ENCODE data around the gene CELA3B. TPM values are rescaled to one million over a fixed set of nuclear protein-coding genes. Genes with fewer than 3 reads are reported as not detected.

The CELA3B gene
- total and polyA plus RNA-seq, 2 of the 13 experiments (the other 11 are each of a cell fraction or from before 2014, with no cell fraction given): 0.34 TPM; not detected in 1

- H3K4me3 ChIP-seq (replicated peaks in 1 of 3; ENCODE audit: insufficient read depth in 1 of 3, low read depth in 2 of 3, low read length in 3 of 3): peak overlapping the region; percentile 24 to 58 (median 33); a peak in 5 of 6 replicates
- H3K9me3 ChIP-seq (ENCODE audit: low read length): no peaks in the 10 kb centered on the region
- in situ Hi-C loops (cut with HindIII; ENCODE audit: extremely low pct_ligation_motif_present, low pct_unique_long_range_greater_than_20kb): no loop called here
- 2% methylated on average over 6 of the region's 16 CpGs for WGBS (ENCODE audit: low lambda C conversion rate)
- H3K9ac ChIP-seq (ENCODE audit: insufficient read depth, low read depth, low read length): peak overlapping the region; percentile 62
- DNase-seq (ENCODE audit: low spot score) (peak; percentile 91), ATAC-seq (peak; percentile 81), FAIRE-seq (peak; percentile 70)
- intact Hi-C loops (cut with micrococcal nuclease; ENCODE audit: unreplicated experiment): no loop called here
- peaks cover 90% of the 10 kb centered on the region for H3K4me1 ChIP-seq (ENCODE audit: insufficient read depth, low read length)
- peaks cover 46% of the 10 kb centered on the region for H3K79me2 ChIP-seq (ENCODE audit: insufficient read depth, low read length)
- CTCF ChIA-PET (ENCODE audit: low intra/inter-chr PET ratio, low total read pairs): no interaction called here
- peak overlapping the region; percentile 76 for H3K27ac ChIP-seq (ENCODE audit: extremely low read length, insufficient read depth, low read length)
- no peaks in the 10 kb centered on the region for H3K36me3 ChIP-seq (replicated peaks in 1 of 2; ENCODE audit: control insufficient read depth in 1 of 2, insufficient read depth in 2 of 2, low read length in 2 of 2)
- BruUV-seq (replicated peaks): TSS peak; percentile 85
- H2AFZ ChIP-seq (ENCODE audit: low read length): no peak overlapping the region
- H4K20me1 ChIP-seq (ENCODE audit: insufficient read depth, low read length): no peaks in the 10 kb centered on the region
- H3K4me2 ChIP-seq (ENCODE audit: low read depth, low read length): peak overlapping the region; percentile 75
- POLR2A ChIA-PET: interaction anchor here (0.7 to 10.7 kb wide), 7 partner anchors 8 to 150 kb away, joined by 3 to 105 read pairs (median 3); no protein-coding TSS in a partner anchor
- no peaks in the 10 kb centered on the region for H3K27me3 ChIP-seq (ENCODE audit: control insufficient read depth in 1 of 2, insufficient read depth in 2 of 2, low read length in 2 of 2)
- no peak for TF ChIP-seq FOXM1 (CRISPR knock-in tag; IDR thresholded peaks at IDR 0.05)
- no peak for TF ChIP-seq ATAD3A (CRISPR knock-in tag; IDR thresholded peaks at IDR 0.05)
- TF ChIP-seq, protein P1, sequence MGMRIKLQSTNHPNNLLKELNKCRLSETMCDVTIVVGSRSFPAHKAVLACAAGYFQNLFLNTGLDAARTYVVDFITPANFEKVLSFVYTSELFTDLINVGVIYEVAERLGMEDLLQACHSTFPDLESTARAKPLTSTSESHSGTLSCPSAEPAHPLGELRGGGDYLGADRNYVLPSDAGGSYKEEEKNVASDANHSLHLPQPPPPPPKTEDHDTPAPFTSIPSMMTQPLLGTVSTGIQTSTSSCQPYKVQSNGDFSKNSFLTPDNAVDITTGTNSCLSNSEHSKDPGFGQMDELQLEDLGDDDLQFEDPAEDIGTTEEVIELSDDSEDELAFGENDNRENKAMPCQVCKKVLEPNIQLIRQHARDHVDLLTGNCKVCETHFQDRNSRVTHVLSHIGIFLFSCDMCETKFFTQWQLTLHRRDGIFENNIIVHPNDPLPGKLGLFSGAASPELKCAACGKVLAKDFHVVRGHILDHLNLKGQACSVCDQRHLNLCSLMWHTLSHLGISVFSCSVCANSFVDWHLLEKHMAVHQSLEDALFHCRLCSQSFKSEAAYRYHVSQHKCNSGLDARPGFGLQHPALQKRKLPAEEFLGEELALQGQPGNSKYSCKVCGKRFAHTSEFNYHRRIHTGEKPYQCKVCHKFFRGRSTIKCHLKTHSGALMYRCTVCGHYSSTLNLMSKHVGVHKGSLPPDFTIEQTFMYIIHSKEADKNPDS (CRISPR knock-in tag; IDR thresholded peaks at IDR 0.05): no peak
- TF ChIP-seq, protein P2, sequence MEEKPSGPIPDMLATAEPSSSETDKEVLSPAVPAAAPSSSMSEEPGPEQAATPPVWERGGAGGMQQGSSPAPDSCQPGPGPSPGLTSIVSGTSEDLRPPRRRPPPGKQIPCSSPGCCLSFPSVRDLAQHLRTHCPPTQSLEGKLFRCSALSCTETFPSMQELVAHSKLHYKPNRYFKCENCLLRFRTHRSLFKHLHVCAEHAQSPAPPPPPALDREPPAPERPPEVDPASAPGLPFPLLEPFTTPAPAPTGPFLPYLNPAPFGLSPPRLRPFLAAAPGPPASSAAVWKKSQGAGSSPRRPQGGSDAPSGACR (CRISPR knock-in tag; IDR thresholded peaks at IDR 0.05): 0 out of 2 replicates have a peak, but pooled peaks have one; percentile 28
- TF ChIP-seq GABPA (IDR thresholded peaks at IDR 0.05; ENCODE audit: low read depth, low read length): no peak
- no peak for TF ChIP-seq GABPA (CRISPR knock-in tag; IDR thresholded peaks at IDR 0.05; ENCODE audit: low read depth)
- no peak for TF ChIP-seq IRX3 (CRISPR knock-in tag; IDR thresholded peaks at IDR 0.05; ENCODE audit: borderline replicate concordance, low read depth)
- TF ChIP-seq ZNF431 (CRISPR knock-in tag; IDR thresholded peaks at IDR 0.05; ENCODE audit: borderline replicate concordance, low read depth): no peak
- TF ChIP-seq NFE2L1 (CRISPR knock-in tag; IDR thresholded peaks at IDR 0.05; ENCODE audit: borderline replicate concordance): no peak
- no peak for TF ChIP-seq ZNF24 (IDR thresholded peaks at IDR 0.05)
- TF ChIP-seq IKZF4 (CRISPR knock-in tag; IDR thresholded peaks at IDR 0.05; ENCODE audit: borderline replicate concordance, low read depth, not compliant biosample characterization): no peak
- TF ChIP-seq AFF4 (CRISPR knock-in tag; IDR thresholded peaks at IDR 0.05): no peak
- no peak for TF ChIP-seq ZNF430 (CRISPR knock-in tag; IDR thresholded peaks at IDR 0.05)
- no peak for TF ChIP-seq KLF12 (CRISPR knock-in tag; IDR thresholded peaks at IDR 0.05; ENCODE audit: borderline replicate concordance)
- TF ChIP-seq ZNF784 (CRISPR knock-in tag; IDR thresholded peaks at IDR 0.05; ENCODE audit: borderline replicate concordance): peak; percentile 49; the same call in 1 of the 2 replicates
These were observed 45.4 kb upstream of the CELA3B start for GRCh38 chr1:21931171-21932093.

Measured in HepG2 (cell line).